ENCODE data around the gene TRPM8.

DNA sequence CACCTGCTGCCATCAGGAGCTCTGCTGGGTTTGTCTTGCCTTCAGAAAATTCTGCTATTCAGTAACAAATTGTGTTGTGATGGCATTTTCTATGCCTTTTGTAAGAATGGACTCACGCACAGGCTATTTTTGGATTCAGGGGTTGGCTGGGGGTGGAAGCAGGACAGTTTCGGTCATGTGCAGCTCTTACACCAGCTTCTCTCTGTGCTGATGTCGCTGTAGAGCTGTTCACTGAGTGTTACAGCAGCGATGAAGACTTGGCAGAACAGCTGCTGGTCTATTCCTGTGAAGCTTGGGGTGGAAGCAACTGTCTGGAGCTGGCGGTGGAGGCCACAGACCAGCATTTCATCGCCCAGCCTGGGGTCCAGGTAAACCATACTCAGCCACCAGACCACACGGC is 49.2 kb downstream of the TRPM8 start:
- TF ChIP-seq POLR2A (IDR thresholded peaks at IDR 0.05) (peak; percentile 55), CTCF (IDR thresholded peaks at IDR 0.05) (no peak)

Data from right lobe of liver (tissue), 4 donors.